ENCODE results near the gene RPS6KA4. TPM values are rescaled to one million over a fixed set of nuclear protein-coding genes. Genes with fewer than 3 reads are reported as not detected.
A peak's percentile ranks its signal among the peaks of the same experiment; 100 is the strongest.

Gene RPS6KA4
- total RNA-seq, 4 donors from 2014 or later: 2.4 to 37.4 (median 29.3) TPM

- Histone ChIP-seq H3K27ac (no peak overlapping the region), H3K27me3 (no peaks in the 10 kb centered on the region), H3K4me1 (no peaks in the 10 kb centered on the region), H3K9me3 (no peaks in the 10 kb centered on the region), H3K4me3 (no peak overlapping the region), H3K36me3 (no peaks in the 10 kb centered on the region)
- intact Hi-C loops (cut with DNase I; ENCODE audit: low total_unique reads): no loop called here
- no peak for DNase-seq
- TF ChIP-seq POLR2A (IDR thresholded peaks at IDR 0.05) (no peak), CTCF (IDR thresholded peaks at IDR 0.05) (no peak)
These were observed 41.7 kb downstream of the RPS6KA4 start for GRCh38 chr11:64400667-64401066.

GRCh38 chr11:64401775-64402174 is 42.8 kb downstream of the RPS6KA4 start:
- TF ChIP-seq POLR2A (IDR thresholded peaks at IDR 0.05) (no peak), CTCF (IDR thresholded peaks at IDR 0.05) (no peak)

GRCh38 chr11:64403106-64403505 is 44.1 kb downstream of the RPS6KA4 start:
- Histone ChIP-seq H3K4me3 (no peak overlapping the region), H3K36me3 (no peaks in the 10 kb centered on the region), H3K27ac (no peak overlapping the region), H3K4me1 (peaks cover 0 to 5% of the 10 kb centered on the region in 2 donors), H3K27me3 (no peaks in the 10 kb centered on the region), H3K9me3 (no peaks in the 10 kb centered on the region)
- intact Hi-C loops (cut with DNase I; ENCODE audit: low total_unique reads): no loop called here
- no peak for TF ChIP-seq CTCF (IDR thresholded peaks at IDR 0.05)
- no peak for TF ChIP-seq POLR2A (IDR thresholded peaks at IDR 0.05)
- DNase-seq: no peak

More at GRCh38 chr11:64401775-64402174, 42.8 kb downstream of the RPS6KA4 start:
- H3K27ac ChIP-seq: no peak overlapping the region
- H3K27me3 ChIP-seq: no peaks in the 10 kb centered on the region
- intact Hi-C loops (cut with DNase I; ENCODE audit: low total_unique reads): no loop called here
- H3K4me3 ChIP-seq: no peak overlapping the region
- H3K4me1 ChIP-seq: peaks cover 0 to 4% of the 10 kb centered on the region in 2 donors
- DNase-seq: no peak
- no peaks in the 10 kb centered on the region for H3K9me3 ChIP-seq
- no peaks in the 10 kb centered on the region for H3K36me3 ChIP-seq

- H3K27ac ChIP-seq: no peak overlapping the region
- no peaks in the 10 kb centered on the region for H3K9me3 ChIP-seq
- intact Hi-C loops (cut with DNase I; ENCODE audit: low total_unique reads): no loop called here
- DNase-seq: peak in 1 of 2 donors; percentile 42
- no peaks in the 10 kb centered on the region for H3K36me3 ChIP-seq
- peaks cover 0 to 13% of the 10 kb centered on the region in 2 donors for H3K4me1 ChIP-seq
- TF ChIP-seq CTCF (IDR thresholded peaks at IDR 0.05) (no peak), POLR2A (IDR thresholded peaks at IDR 0.05) (no peak)
- no peak overlapping the region for H3K4me3 ChIP-seq
- H3K27me3 ChIP-seq: no peaks in the 10 kb centered on the region
These were observed 47.4 kb downstream of the RPS6KA4 start for GRCh38 chr11:64406221-64406946.

- Histone ChIP-seq H3K4me1 (peaks cover 0 to 13% of the 10 kb centered on the region in 2 donors), H3K27me3 (no peaks in the 10 kb centered on the region), H3K27ac (no peak overlapping the region), H3K4me3 (no peak overlapping the region), H3K9me3 (no peaks in the 10 kb centered on the region), H3K36me3 (no peaks in the 10 kb centered on the region)
- no peak for DNase-seq
- TF ChIP-seq POLR2A (IDR thresholded peaks at IDR 0.05): no peak
- TF ChIP-seq CTCF (IDR thresholded peaks at IDR 0.05): no peak
- intact Hi-C loops (cut with DNase I; ENCODE audit: low total_unique reads): no loop called here
These were observed 48.3 kb downstream of the RPS6KA4 start for GRCh38 chr11:64407221-64407620.

All from uterus (tissue), 4 donors.